Measurements from ENCODE around the gene PAPLN.

The PAPLN gene

GRCh38 chr14:73262427-73263183 lies 25.3 kb downstream of the PAPLN start:
- no peak for DNase-seq

- no peak for DNase-seq
Observed at GRCh38 chr14:73263606-73264005, 26.3 kb downstream of the PAPLN start.

GRCh38 chr14:73264080-73264884 lies 27.0 kb downstream of the PAPLN start:
- no peak for DNase-seq

GRCh38 chr14:73264885-73265720 lies 27.8 kb downstream of the PAPLN start:
- no peak for DNase-seq

- no peak for DNase-seq
Observed at GRCh38 chr14:73265721-73266046, 28.4 kb downstream of the PAPLN start.

GRCh38 chr14:73266317-73266716 lies 29.0 kb downstream of the PAPLN start:
- DNase-seq: no peak

- no peak for DNase-seq
Observed at GRCh38 chr14:73267474-73267873, 30.2 kb downstream of the PAPLN start.

- DNase-seq: no peak
Observed at GRCh38 chr14:73269729-73270531, 32.6 kb downstream of the PAPLN start.

GRCh38 chr14:73272393-73272792 lies 35.1 kb downstream of the PAPLN start:
- no peak for DNase-seq

- DNase-seq: no peak
Observed at GRCh38 chr14:73273799-73274198, 36.5 kb downstream of the PAPLN start.

GRCh38 chr14:73276836-73277235 lies 39.5 kb downstream of the PAPLN start:
- no peak for DNase-seq

- no peak for DNase-seq
Observed at GRCh38 chr14:73277376-73277775, 40.1 kb downstream of the PAPLN start.

- no peak for DNase-seq
Observed at GRCh38 chr14:73280903-73281302, 43.6 kb downstream of the PAPLN start.

- DNase-seq: no peak
Observed at GRCh38 chr14:73283608-73284379, 46.5 kb downstream of the PAPLN start.

GRCh38 chr14:73285979-73286378 lies 48.7 kb downstream of the PAPLN start:
- no peak for DNase-seq

GRCh38 chr14:73286598-73286997 lies 49.3 kb downstream of the PAPLN start:
- DNase-seq: no peak

- no peak for DNase-seq
Observed at GRCh38 chr14:73287071-73287470, 49.8 kb downstream of the PAPLN start.

GRCh38 chr14:73289308-73289707 lies 52.0 kb downstream of the PAPLN start:
- no peak for DNase-seq

GRCh38 chr14:73289729-73290128 lies 52.4 kb downstream of the PAPLN start:
- no peak for DNase-seq

GRCh38 chr14:73290279-73290678 lies 53.0 kb downstream of the PAPLN start:
- no peak for DNase-seq

All from activated CD4-positive, alpha-beta T cell treated with anti-CD3 and anti-CD28 coated beads, Interleukin-2, amount 50 U/mL, for 4 hours (primary cell).